Neuronal stem cell (in vitro differentiated cells): ENCODE measurements around the gene MICAL2.
A peak's percentile ranks its signal among the peaks of the same experiment; 100 is the strongest.

ENCODE experiments used
- DNase-seq: peaks from one replicate; pipeline ENCODE4 v3.0.0-alpha.2; 2013; ENCODE audit warnings: low spot score
- H2AFZ ChIP-seq: one replicate; pipeline ENCODE4 v1.6.1; 2013; ENCODE audit warnings: mild to moderate bottlenecking, low read length, inconsistent platforms
- H2AK5ac ChIP-seq: 2 replicates; pipeline ENCODE4 v1.6.1; 2013; ENCODE audit warnings: low read depth, mild to moderate bottlenecking, inconsistent platforms, low read length, moderate library complexity, mixed read lengths
- H2BK120ac ChIP-seq: 2 replicates; pipeline ENCODE4 v1.6.1; 2013; ENCODE audit warnings: low read depth, mild to moderate bottlenecking, inconsistent platforms, low read length, moderate library complexity, mixed read lengths
- H2BK12ac ChIP-seq: one replicate; pipeline ENCODE4 v1.6.1; 2013; ENCODE audit warnings: low read length, inconsistent platforms
- H2BK15ac ChIP-seq: 2 replicates; pipeline ENCODE4 v1.6.1; 2013; ENCODE audit warnings: mild to moderate bottlenecking, low read length, inconsistent platforms, mixed read lengths
- H2BK5ac ChIP-seq: one replicate; pipeline ENCODE4 v1.6.1; 2013; ENCODE audit warnings: inconsistent platforms, mild to moderate bottlenecking, low read length, moderate library complexity
- H3K14ac ChIP-seq: one replicate; pipeline ENCODE4 v1.6.1; 2013; ENCODE audit warnings: low read length, inconsistent platforms
- H3K18ac ChIP-seq: 2 replicates; pipeline ENCODE4 v1.6.1; 2013; ENCODE audit warnings: low read length, inconsistent platforms
- H3K23ac ChIP-seq: 2 replicates; pipeline ENCODE4 v1.6.1; 2013; ENCODE audit warnings: low read depth, mild to moderate bottlenecking, mixed read lengths, low read length, inconsistent platforms; ENCODE audit not compliant: poor library complexity
- H3K27ac ChIP-seq: replicated peaks from 3 replicates; pipeline ENCODE4 v1.5.1; 2013; ENCODE audit warnings: low read length, inconsistent platforms
- H3K27me3 ChIP-seq, 3 experiments: 2 replicates each; pipeline ENCODE4 v1.6.1; 2013; ENCODE audit warnings: low read length in 3 of 3, mild to moderate bottlenecking in 2 of 3, inconsistent platforms in 1 of 3, low read depth in 1 of 3, mixed read lengths in 1 of 3, moderate library complexity in 1 of 3; ENCODE audit not compliant: control insufficient read depth in 3 of 3, insufficient read depth in 3 of 3
- H3K36me3 ChIP-seq, 2 donors: replicated peaks in 1 of 2; 2 replicates each; pipeline ENCODE4 v1.6.1; 2013; ENCODE audit warnings: low read length in 2 of 2; ENCODE audit not compliant: control insufficient read depth in 2 of 2, insufficient read depth in 2 of 2
- H3K4ac ChIP-seq: 2 replicates; pipeline ENCODE4 v1.6.1; 2013; ENCODE audit warnings: inconsistent platforms, mild to moderate bottlenecking, low read length, moderate library complexity
- H3K4me1 ChIP-seq, 2 donors: 1 replicate in 1 of 2; 2 replicates in 1 of 2; pipeline ENCODE4 v1.6.1; 2013; ENCODE audit warnings: low read length in 2 of 2, low read depth in 1 of 2; ENCODE audit not compliant: control insufficient read depth in 2 of 2, insufficient read depth in 1 of 2
- H3K4me2 ChIP-seq: one replicate; pipeline ENCODE4 v1.6.1; 2013; ENCODE audit warnings: mild to moderate bottlenecking, low read length, inconsistent platforms; ENCODE audit not compliant: insufficient read depth, poor library complexity, severe bottlenecking
- H3K4me3 ChIP-seq, 2 donors: 2 replicates each; pipeline ENCODE4 v1.5.1; 2013; ENCODE audit warnings: low read length in 2 of 2, mild to moderate bottlenecking in 2 of 2, inconsistent platforms in 1 of 2, moderate library complexity in 1 of 2
- H3K79me1 ChIP-seq: one replicate; pipeline ENCODE4 v1.6.1; 2013; ENCODE audit warnings: low read depth, mild to moderate bottlenecking, inconsistent platforms, low read length, moderate library complexity
- H3K9ac ChIP-seq: one replicate; pipeline ENCODE4 v1.6.1; 2013; ENCODE audit warnings: mild to moderate bottlenecking, low read depth, low read length, inconsistent platforms; ENCODE audit not compliant: poor library complexity
- H3K9me3 ChIP-seq, 2 donors: replicated peaks in 1 of 2; 2 replicates each; pipeline versions ENCODE3 to v1.6.1; 2013; ENCODE audit warnings: low read length in 2 of 2, mild to moderate bottlenecking in 2 of 2, inconsistent platforms in 1 of 2, low read depth in 1 of 2, mixed read lengths in 1 of 2, moderate library complexity in 1 of 2; ENCODE audit not compliant: control insufficient read depth in 2 of 2, insufficient read depth in 1 of 2
- H4K8ac ChIP-seq: one replicate; pipeline ENCODE4 v1.6.1; 2013; ENCODE audit warnings: low read depth, mild to moderate bottlenecking, inconsistent platforms, low read length, moderate library complexity
- H4K91ac ChIP-seq: one replicate; pipeline ENCODE4 v1.6.1; 2013; ENCODE audit warnings: low read length, low read depth, mild to moderate bottlenecking, inconsistent platforms; ENCODE audit not compliant: poor library complexity
- WGBS, 2 donors: extraction: QIAGEN DNeasy Blood & Tissue Kit; methylation state at CpG; one replicate each; pipeline ENCODE4 v1.1.7; 2013; ENCODE audit warnings: missing lambda C conversion rate in 2 of 2, mixed read lengths in 1 of 2; ENCODE audit not compliant: insufficient read length in 2 of 2, insufficient replicate concordance in 1 of 2; ENCODE audit errors: extremely low coverage in 2 of 2; 5-methylcytosine and 5-hydroxymethylcytosine counted together

MICAL2 gene

DNA sequence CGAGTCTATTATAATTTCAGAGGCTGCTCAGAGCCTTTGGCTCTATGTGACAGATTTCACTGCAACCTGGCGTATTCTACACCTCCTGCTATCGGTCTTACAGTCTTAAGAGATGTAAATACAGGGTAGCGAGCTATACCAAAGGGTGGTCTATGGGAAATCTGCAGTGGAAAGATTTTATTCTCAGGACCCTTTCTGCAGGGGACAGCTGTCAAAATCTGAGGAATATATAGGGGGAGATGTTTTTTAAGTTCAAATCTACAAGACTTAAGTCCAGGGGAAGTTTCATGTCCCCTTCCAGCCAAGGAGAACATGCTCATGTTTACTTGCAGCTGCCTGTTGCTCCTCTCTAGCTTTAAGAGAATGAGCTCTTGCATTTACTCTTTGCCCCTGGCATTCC lies 62.7 kb downstream of the MICAL2 start:
- no peak overlapping the region for H3K23ac ChIP-seq
- H2BK12ac ChIP-seq: no peak overlapping the region
- H3K4me3 ChIP-seq: no peak overlapping the region
- no peak overlapping the region for H2BK120ac ChIP-seq
- H4K91ac ChIP-seq: no peak overlapping the region
- no CpG with 5 or more reads among the region's 4 CpGs for WGBS, 2 donors
- H3K27ac ChIP-seq: no peak overlapping the region
- no peak overlapping the region for H3K9ac ChIP-seq
- H3K4me2 ChIP-seq: no peak overlapping the region
- no peaks in the 10 kb centered on the region for H3K9me3 ChIP-seq
- no peak overlapping the region for H3K14ac ChIP-seq
- H2BK5ac ChIP-seq: no peak overlapping the region
- H3K79me1 ChIP-seq: no peaks in the 10 kb centered on the region
- peaks cover 0 to 1% of the 10 kb centered on the region in 2 donors for H3K4me1 ChIP-seq
- no peak overlapping the region for H3K18ac ChIP-seq
- no peaks in the 10 kb centered on the region for H3K27me3 ChIP-seq
- H2AK5ac ChIP-seq: no peak overlapping the region
- no peak overlapping the region for H2BK15ac ChIP-seq
- H3K4ac ChIP-seq: no peak overlapping the region
- H4K8ac ChIP-seq: no peak overlapping the region
- DNase-seq: no peak
- peaks cover 0 to 1% of the 10 kb centered on the region in 2 donors for H3K36me3 ChIP-seq
- H2AFZ ChIP-seq: no peak overlapping the region

GRCh38 chr11:12174128-12174476 lies 63.7 kb downstream of the MICAL2 start:
- Histone ChIP-seq H3K9me3 (no peaks in the 10 kb centered on the region), H4K8ac (no peak overlapping the region), H3K18ac (no peak overlapping the region), H2BK12ac (no peak overlapping the region), H2AFZ (no peak overlapping the region), H2AK5ac (no peak overlapping the region), H3K4me1 (peaks cover 0 to 1% of the 10 kb centered on the region in 2 donors), H3K4ac (no peak overlapping the region), H2BK15ac (no peak overlapping the region), H4K91ac (no peak overlapping the region), H2BK5ac (no peak overlapping the region), H3K36me3 (no peaks in the 10 kb centered on the region), H2BK120ac (no peak overlapping the region), H3K14ac (no peak overlapping the region), H3K9ac (no peak overlapping the region), H3K79me1 (no peaks in the 10 kb centered on the region), H3K4me3 (no peak overlapping the region), H3K27ac (no peak overlapping the region), H3K4me2 (no peak overlapping the region), H3K23ac (no peak overlapping the region), H3K27me3 (no peaks in the 10 kb centered on the region)
- WGBS, 2 donors: no CpG with 5 or more reads among the region's 1 CpG
- DNase-seq: no peak

DNA sequence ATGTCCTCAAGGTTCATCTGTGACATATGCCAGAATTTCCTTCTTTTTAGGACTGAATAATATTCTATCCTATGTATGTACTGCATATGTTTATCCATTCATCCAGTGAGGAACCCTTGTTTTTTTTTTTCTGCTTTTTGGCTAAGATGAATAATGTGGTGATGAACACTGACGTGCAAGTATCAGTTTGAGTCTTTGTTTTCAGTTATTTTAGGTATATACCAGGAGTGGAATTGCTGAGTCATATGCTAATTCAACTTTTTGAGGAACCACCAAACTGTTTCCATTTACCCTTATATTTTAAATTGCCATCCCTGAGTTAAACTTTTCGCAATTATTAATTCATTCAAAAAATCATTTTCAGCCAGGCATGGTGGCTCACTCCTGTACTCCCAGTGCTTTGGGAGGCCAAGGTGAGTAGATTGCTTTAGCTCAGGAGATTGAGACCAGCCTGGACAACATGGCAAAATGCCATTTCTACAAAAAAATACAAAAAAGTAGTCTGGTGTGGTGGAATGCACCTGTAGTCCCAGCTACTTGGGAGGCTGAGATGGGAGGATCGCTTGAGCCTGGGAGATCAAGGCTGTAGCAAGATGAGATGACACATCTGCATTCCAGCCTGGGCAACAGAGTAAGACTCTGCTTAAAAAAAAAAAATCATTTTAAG lies 64.2 kb downstream of the MICAL2 start:
- no peak overlapping the region for H3K4ac ChIP-seq
- no peak overlapping the region for H3K23ac ChIP-seq
- no peak overlapping the region for H2AFZ ChIP-seq
- H4K91ac ChIP-seq: no peak overlapping the region
- H3K4me1 ChIP-seq: peaks cover 0 to 1% of the 10 kb centered on the region in 2 donors
- H3K4me3 ChIP-seq: no peak overlapping the region
- H3K9me3 ChIP-seq: no peaks in the 10 kb centered on the region
- H3K27ac ChIP-seq: no peak overlapping the region
- H3K79me1 ChIP-seq: no peaks in the 10 kb centered on the region
- WGBS, 2 donors: 100% methylated on average over 1 of the region's 3 CpGs; no CpG with 5 or more reads in 1 of the 2 donors
- no peak for DNase-seq
- H2BK15ac ChIP-seq: no peak overlapping the region
- H3K14ac ChIP-seq: no peak overlapping the region
- H3K9ac ChIP-seq: no peak overlapping the region
- H4K8ac ChIP-seq: no peak overlapping the region
- no peak overlapping the region for H2BK5ac ChIP-seq
- no peak overlapping the region for H3K18ac ChIP-seq
- H3K27me3 ChIP-seq: no peaks in the 10 kb centered on the region
- no peak overlapping the region for H3K4me2 ChIP-seq
- H3K36me3 ChIP-seq: no peaks in the 10 kb centered on the region
- no peak overlapping the region for H2BK12ac ChIP-seq
- H2BK120ac ChIP-seq: no peak overlapping the region
- no peak overlapping the region for H2AK5ac ChIP-seq

GRCh38 chr11:12175694-12176241 lies 65.4 kb downstream of the MICAL2 start:
- no peak overlapping the region for H3K23ac ChIP-seq
- H2BK15ac ChIP-seq: no peak overlapping the region
- H3K14ac ChIP-seq: no peak overlapping the region
- no peaks in the 10 kb centered on the region for H3K9me3 ChIP-seq
- no peak overlapping the region for H2BK12ac ChIP-seq
- H4K8ac ChIP-seq: no peak overlapping the region
- no peaks in the 10 kb centered on the region for H3K27me3 ChIP-seq
- no peak overlapping the region for H4K91ac ChIP-seq
- H3K18ac ChIP-seq: no peak overlapping the region
- no peak overlapping the region for H2AFZ ChIP-seq
- H2AK5ac ChIP-seq: no peak overlapping the region
- no peaks in the 10 kb centered on the region for H3K36me3 ChIP-seq
- no peak overlapping the region for H2BK120ac ChIP-seq
- no peak overlapping the region for H2BK5ac ChIP-seq
- no peak overlapping the region for H3K27ac ChIP-seq
- H3K79me1 ChIP-seq: no peaks in the 10 kb centered on the region
- peak overlapping the region in 1 of 2 donors; percentile 10 for H3K4me3 ChIP-seq
- DNase-seq: no peak
- WGBS, 2 donors: no CpG with 5 or more reads among the region's 4 CpGs
- peaks cover 0 to under 1% of the 10 kb centered on the region in 2 donors for H3K4me1 ChIP-seq
- H3K9ac ChIP-seq: no peak overlapping the region
- no peak overlapping the region for H3K4me2 ChIP-seq
- H3K4ac ChIP-seq: no peak overlapping the region
